Activated gamma-delta T cell treated with anti-CD3 and anti-CD28 coated beads, Interleukin-2, amount 50 U/mL, for 16 hours (primary cell): Measurements from ENCODE around the gene MAML3.

Experiments
- DNase-seq: peaks from one replicate; pipeline ENCODE4 v3.0.0-alpha.2; 2020; ENCODE audit warnings: low read depth

Gene MAML3

GRCh38 chr4:140153718-140154571 is at the start of gene MAML3:
Gene MAML3, minus strand, starts transcription at chr4:140154184. Its CDS starts 857 bp downstream, at chr4:140153327.
- peak; percentile 58 for DNase-seq

DNA sequence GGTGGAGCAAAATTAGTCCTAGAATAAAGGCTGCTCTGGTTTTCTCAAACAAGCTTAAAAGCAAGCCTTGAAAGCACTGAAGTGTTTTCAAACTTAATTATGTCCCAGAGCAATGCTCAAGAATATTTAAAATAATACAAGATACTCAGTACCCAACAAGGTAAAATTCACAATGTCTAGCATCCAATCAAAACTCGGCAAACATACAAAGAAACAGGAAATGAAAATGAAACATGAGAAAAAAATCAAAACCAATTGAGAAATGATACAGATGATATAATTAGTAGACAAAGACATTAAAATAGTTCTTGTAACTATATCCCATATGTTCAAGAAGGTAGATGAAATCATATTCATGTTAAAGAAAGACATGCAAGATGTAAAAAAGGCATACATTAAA is 45.0 kb upstream of the MAML3 start:
- no peak for DNase-seq

DNA sequence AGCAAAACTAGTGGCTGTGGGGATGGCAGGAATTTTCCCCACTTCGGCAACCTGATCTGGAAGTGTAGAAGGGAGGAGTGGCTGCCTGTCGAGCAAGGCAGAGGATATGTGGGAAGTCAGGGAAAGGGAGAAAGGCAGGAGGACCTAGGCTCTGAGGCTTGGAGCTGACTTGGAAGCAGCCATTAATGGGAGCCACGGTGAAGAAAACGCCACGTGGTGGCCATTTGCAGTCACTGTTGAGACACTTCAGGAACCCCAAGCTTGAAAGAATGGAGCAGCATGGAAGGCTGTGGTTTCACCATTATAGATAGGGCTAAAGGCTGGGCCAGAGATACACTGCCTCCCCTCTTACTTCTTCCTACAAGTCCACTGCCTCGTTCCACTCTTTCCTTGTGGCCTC is 41.8 kb upstream of the MAML3 start:
- DNase-seq, result no peak

GRCh38 chr4:140189805-140190204 is 35.8 kb upstream of the MAML3 start:
- DNase-seq, result no peak

- no peak for DNase-seq
Measured at GRCh38 chr4:140188975-140189374, 35.0 kb upstream of the MAML3 start.

- DNase-seq, result no peak
Measured at GRCh38 chr4:140187316-140187695, 33.3 kb upstream of the MAML3 start.

GRCh38 chr4:140186651-140187315 is 32.8 kb upstream of the MAML3 start:
- no peak for DNase-seq

GRCh38 chr4:140186082-140186438 is 32.1 kb upstream of the MAML3 start:
- DNase-seq, result no peak

DNA sequence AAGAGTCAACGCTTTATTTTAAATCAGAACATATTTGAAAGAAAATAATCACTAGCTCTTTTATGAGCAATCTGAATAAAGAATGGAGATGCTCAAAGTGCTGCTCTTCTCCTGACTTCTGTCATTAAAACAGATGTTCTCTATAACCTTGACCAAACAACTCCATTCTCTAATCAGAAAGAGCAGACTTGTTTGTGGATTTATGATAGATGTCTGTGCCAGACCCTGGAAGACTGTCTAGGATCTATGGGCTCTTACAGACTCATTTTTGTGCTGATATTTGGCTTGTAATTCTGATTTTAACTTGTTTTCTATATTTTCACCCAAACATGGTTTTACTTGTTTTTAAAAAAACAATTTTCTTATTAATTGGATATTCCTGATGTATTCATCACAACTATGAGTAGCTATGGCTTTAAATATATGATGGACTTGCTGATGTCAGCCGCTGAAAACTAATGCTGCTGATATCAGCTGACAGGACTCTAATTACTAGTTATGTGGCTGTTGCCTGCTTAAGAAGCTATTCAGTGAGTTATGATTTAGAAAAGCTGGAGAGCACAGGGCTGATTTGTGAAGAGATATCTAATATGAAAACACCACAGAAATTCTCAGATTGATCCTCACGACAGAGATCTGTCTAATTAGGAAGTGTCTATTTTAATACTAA is 31.6 kb upstream of the MAML3 start:
- no peak for DNase-seq

DNA sequence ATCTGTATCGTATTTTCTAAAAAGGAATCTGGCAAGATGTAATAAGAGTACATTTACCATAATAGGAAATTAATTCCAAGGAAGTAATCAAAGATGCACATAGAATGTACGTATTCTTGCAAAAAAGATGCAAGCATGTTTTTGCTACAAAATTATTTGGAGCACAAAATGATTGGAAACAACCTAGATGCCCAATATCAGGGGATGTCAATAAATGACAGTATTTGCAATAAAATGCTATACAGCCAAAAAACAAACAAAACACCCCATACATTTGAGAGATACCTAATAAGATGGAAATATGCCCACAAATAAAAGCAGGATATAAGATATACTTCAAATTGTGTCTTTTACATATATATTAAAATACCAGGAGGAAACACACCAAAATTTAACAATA is 29.3 kb upstream of the MAML3 start:
- no peak for DNase-seq

DNA sequence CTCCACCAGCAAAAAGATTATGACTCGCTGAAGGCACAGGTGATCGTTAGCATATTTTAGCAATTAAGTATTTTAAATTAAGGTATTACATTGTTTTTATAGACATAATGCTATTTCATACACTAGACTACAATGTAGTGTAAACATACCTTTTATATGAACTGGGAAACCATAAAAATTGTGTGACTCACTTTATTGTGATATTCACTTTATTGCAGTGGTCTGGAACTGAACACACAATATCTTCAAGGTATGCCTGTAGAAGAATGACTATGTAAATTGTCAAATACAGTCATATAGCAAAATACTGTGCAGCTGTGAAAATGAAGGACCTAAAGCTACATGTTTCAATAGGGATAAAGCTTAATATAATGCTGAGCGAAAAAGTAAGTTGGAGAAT is 26.6 kb upstream of the MAML3 start:
- no peak for DNase-seq

DNA sequence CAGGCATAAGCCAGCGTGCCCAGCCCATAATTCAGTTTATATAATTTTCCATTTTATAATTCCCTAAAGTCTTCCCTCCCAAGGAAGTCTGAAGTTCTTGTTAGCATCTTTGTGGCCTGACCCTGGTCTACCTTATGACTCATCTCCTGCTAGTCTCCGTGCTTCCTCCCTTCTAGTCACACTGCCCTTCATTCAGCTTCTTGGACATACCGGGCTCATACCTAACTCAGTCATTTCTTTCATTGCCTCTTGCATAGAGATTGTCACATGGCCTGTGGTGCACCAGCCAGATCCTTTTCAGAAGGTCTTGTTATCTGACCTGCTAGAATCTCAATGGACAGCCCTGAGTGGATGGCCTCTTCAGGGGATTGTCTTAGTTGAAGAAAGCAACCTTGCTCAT is 22.8 kb upstream of the MAML3 start:
- no peak for DNase-seq

DNA sequence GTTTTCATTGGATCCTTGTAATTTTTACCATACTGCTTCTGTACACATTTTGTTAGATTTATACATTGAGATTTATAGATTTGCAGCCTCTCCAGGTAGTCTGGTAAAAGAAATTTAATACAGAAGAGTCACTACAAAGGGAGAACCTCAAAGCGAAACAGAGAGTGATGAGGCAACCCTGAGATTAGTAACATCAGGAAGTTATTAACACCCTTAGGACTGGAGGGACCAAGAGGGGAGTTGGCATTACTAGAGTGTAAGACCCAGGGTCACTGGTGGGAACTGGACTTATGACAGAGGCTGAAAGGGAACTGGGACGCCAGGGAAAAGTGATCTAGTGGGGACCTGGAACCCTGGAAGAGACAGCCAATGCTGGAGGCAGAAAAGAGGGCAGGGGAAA is 20.6 kb upstream of the MAML3 start:
- no peak for DNase-seq

- DNase-seq, result no peak
Measured at GRCh38 chr4:140172960-140173359, 19.0 kb upstream of the MAML3 start.

GRCh38 chr4:140170299-140170698 is 16.3 kb upstream of the MAML3 start:
- no peak for DNase-seq

GRCh38 chr4:140168936-140169335 is 15.0 kb upstream of the MAML3 start:
- DNase-seq, result no peak

- no peak for DNase-seq
Measured at GRCh38 chr4:140168474-140168873, 14.5 kb upstream of the MAML3 start.

GRCh38 chr4:140163029-140163810 is 9.2 kb upstream of the MAML3 start:
- no peak for DNase-seq

DNA sequence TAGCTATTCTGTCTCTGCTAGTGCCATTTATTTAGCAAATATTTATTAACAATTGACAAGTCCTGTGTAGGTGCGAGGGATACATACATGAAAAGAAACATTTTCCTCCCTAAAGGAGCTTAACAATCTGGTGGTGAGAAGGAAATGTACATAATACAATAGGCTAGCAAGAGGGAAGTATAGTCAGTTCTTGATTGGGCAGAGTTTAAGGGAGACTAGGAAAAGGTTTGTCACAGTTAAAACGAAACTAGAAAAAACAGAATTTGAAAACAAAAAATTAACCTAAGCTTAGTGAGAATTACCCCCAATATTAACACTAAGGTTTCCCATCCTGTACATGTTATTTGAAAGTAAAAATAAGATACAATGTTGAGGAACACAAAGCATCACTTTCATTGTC is 8.6 kb upstream of the MAML3 start:
- DNase-seq, result no peak

- no peak for DNase-seq
Measured at GRCh38 chr4:140158365-140159030, 4.5 kb upstream of the MAML3 start.

DNA sequence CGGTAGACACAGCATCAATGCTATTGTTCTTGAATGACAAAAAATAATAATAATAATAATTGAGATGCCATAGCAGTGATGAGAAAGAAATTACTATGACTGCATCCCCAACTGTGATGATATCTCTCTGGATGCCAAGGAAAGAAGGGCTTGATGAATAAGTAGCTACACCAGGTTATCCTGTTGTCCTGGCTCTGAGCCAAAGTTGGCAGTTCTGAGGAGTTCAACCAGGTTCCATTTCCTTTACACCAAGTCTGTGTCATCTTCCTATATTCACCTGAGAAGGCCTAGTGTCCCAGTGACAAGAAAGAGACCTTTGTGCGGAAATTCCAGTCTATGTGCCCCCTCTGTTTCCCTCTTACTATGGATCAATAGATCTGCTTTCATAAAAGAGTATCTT is 3.4 kb upstream of the MAML3 start:
- DNase-seq, result no peak
